COLO668 (cell line): ENCODE measurements around the gene PLCB3.

Source experiments
- DNase-seq: peaks from one replicate; lab custom pipeline; 2025; ENCODE audit not compliant: unreplicated experiment; lab: John Stamatoyannopoulos, UW

PLCB3 gene

DNA sequence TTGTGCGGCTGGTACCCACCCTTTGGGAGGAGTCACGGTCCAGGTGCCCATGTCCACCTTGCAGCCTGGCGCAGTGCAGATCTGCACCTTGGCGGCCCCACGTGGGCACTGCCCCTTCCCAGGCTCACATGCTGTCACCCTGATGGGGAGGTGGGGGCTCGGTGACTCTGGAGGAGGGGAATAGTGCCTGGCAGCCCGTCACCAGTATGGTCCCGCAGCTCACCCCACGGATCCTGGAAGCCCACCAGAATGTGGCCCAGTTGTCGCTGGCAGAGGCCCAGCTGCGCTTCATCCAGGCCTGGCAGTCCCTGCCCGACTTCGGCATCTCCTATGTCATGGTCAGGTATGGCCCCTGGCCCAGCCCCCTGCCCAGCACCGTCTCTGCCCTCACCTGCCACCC lies 30.5 kb upstream of the PLCB3 start:
- DNase-seq: no peak

DNA sequence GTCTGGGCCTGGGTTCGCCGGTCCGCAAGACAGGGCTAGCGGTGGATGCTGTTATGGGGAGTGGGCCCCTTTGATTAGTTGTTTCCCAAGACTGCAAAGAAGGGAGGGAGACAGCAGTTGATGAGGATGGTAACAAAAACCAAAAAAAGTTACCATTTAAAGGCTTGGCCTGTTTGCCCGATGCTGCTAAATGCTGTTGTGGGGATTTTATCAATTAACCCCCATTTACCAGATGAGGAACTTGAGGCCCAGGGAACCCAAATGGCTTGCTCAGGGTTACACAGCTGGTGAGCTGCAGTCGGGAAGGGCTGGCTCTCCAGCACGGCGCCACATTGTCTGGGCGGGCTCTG lies 28.7 kb upstream of the PLCB3 start:
- no peak for DNase-seq

DNA sequence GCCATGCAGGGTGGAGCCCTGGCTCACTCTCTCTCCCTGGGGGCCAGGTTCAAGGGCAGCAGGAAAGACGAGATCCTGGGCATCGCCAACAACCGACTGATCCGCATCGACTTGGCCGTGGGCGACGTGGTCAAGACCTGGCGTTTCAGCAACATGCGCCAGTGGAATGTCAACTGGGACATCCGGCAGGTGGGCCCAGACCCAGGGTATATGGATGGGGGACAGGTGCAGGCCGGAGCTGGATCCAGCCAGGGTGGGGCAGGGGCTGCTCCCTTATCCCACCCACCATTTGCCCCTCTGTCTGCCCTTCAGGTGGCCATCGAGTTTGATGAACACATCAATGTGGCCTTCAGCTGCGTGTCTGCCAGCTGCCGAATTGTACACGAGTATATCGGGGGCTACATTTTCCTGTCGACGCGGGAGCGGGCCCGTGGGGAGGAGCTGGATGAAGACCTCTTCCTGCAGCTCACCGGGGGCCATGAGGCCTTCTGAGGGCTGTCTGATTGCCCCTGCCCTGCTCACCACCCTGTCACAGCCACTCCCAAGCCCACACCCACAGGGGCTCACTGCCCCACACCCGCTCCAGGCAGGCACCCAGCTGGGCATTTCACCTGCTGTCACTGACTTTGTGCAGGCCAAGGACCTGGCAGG lies 28.2 kb upstream of the PLCB3 start:
- DNase-seq: no peak

DNA sequence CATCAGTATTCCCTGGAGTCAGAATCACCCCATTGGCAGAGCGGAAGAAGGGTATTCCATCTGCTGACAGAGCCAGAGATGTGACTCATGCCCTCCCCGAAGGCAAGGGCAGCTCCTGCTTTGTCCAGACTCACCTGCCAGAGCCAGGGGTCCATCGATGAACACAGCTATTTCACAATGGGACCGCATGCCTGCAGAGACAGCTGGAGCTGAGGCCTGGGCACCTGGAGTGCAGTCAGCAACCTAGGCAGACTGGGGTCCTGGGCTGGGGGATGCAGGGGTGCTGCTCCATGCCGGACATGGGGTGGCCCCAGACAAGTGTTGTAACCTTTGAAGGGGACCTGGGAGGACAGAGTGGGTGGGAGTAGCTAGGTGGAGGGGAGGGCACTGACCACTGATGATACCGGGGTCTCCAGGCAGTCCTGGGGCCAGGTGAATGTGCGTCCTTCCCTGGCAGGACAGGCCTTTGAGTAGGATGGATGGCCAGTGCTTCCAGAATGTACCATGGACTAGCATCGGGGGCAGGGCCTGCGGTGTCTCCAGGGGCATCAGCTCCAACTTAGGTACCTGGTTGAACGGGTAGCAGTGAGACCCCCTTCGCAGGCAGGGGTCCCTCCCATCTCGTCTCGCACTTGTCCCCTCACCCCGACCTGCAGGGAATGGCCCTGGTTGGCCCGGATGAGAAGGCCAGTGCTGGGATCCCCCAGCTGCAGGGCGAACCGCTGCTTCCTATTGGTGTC lies 27.0 kb upstream of the PLCB3 start:
- DNase-seq: no peak

DNA sequence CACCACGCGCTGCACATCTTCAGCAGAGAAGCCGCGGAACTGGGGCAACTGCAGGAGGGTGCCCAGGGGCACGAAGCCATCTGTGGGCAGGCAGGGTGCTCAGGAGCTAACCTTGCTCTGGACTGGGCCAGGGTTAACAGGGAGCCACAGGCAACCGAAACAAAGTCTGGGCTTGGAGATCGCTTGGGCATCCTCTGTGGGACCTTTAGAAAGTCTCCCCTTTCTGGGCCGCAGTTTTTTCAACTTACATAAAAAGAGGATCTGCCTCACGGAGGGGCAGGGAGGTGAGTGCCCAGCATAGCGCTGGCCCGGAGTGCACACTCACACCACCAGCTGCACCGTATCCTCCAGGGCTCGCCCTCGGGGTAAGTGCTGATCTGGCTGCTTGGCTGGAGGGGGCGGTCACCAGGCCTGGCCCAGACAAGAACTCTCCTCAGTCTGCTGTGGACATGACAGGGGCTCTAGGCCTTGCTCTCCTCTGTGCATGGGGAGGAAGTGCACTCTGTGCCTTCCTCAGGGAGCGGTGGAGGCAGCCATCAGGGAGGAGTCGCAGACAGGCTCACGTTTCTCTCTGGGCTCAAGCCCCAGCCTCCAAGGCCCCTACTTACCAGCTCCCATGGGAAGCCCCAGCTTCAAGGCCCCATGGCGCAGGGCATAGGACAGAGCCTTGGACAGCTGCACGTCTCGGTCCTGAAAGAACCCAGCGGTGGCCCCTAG lies 26.3 kb upstream of the PLCB3 start:
- peak; percentile 33 for DNase-seq

DNA sequence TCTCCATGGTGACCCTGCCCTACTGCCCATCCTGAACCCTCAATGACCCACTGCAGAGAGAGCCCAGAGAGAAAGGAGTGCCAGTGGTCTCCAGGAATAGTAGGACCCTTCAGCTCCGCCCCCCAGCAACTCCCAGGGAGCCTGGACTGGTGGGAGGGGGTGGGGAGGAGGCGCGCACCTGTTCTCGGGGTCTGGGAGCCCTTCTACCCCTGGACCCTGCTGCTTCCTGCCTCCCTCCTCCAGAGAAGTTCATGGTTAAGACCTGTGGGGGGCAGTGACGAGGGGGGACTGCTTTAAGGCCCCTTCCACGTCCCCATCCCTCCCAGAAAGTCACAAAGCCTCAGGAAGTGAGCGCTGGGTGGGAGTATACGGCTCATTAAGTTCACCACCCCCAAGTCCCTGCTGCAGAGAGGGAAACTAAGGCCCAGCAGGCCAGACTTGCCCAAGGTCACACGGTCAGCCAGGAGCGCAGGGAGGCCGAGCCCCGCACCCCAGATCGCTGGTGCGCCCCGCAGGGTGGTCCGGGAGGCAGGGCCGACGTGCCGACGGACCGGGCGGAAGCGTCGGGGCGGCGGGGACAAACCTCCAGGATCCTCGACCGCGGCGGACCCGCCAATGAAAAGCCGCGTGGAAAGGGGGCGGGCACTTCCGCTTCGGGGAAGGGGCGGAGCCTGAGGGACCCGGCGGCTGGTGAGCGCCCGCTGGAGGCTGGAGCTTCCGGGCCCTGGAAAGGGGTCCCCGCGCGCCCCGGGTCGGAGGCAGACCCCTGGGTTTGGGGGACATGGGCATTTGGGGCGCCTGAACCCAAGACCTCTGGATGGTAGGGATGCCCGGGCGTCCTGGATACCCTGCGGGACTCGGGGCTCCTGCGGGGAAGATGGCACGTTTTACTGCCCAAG lies 25.5 kb upstream of the PLCB3 start, which contains the start of the genes NUDT22 and TRPT1:
Gene NUDT22, plus strand, starts transcription at position 667 of the 899 bp plus-strand sequence. CDS start 379 bp downstream, outside the sequence.
Gene TRPT1, minus strand, starts transcription at position 579 of the 899 bp plus-strand sequence. Its CDS starts 326 bp downstream, at position 253.
- peak; percentile 90 for DNase-seq

DNA sequence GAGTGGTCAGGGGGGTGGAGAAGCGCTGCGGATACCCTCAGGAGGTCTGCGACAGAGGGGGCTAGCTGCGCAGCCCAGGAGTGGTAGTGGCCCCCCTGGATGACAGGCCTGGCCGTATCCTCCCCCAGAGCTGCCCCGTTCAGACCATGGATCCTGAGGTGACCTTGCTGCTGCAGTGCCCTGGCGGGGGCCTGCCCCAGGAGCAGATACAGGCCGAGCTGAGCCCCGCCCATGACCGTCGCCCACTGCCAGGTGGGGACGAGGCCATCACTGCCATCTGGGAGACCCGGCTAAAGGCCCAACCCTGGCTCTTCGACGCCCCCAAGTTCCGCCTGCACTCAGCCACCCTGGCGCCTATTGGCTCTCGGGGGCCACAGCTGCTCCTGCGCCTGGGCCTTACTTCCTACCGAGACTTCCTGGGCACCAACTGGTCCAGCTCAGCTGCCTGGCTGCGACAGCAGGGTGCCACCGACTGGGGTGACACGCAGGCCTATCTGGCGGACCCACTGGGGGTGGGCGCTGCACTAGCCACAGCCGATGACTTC lies 24.8 kb upstream of the PLCB3 start:
- DNase-seq: peak; percentile 79

DNA sequence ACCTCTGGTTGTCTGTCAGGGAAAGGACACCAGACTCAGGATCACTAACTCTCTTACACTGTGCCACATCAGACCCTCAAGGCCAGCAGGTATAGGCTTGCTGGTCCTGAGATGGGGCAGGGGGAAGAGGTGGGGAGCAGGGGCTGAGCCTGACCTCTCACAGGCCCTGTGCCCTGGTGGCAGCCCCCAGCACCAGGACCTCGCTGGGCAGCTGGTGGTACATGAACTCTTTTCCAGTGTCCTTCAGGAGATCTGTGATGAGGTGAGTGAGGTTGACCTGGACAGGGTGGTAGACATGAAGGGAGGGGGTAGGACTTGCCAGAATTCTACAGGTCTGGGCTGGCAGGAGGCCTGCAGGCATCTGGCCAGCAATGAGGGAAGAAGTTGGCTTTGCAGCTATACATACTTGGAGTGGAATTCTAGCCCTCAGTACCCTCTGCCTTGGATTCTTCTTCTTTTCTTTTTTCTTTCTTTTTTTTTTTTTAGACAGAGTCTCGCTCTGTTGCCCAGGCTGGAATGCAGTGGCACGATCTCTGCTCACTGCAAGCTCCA lies 23.8 kb upstream of the PLCB3 start:
- DNase-seq: no peak

DNA sequence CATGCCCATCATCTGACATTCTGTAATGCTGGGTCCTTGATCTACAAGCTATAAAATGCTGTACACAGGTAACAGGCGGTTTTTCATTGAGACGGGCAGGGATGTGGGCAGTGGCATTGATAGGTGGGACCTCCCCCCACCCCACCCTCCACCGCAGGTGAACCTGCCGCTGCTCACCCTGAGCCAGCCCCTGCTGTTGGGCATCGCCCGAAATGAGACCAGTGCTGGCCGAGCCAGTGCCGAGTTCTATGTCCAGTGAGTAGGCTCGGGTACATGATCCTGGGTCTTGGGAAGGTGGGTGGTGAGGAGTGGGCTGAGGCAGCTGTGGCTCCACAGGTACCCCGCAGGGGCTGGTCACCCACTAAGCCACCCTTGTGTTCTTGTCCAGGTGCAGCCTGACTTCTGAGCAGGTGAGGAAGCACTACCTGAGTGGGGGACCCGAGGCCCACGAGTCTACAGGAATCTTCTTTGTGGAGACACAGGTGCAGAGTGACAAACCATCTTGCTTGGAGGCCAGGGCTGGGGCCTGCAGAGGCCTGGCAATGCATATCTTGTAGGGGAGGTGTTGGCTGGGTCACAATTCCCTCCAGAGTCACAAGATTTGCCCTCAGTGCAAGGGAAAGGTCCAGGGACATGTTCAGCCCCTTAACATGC lies 22.1 kb upstream of the PLCB3 start:
- DNase-seq: no peak

DNA sequence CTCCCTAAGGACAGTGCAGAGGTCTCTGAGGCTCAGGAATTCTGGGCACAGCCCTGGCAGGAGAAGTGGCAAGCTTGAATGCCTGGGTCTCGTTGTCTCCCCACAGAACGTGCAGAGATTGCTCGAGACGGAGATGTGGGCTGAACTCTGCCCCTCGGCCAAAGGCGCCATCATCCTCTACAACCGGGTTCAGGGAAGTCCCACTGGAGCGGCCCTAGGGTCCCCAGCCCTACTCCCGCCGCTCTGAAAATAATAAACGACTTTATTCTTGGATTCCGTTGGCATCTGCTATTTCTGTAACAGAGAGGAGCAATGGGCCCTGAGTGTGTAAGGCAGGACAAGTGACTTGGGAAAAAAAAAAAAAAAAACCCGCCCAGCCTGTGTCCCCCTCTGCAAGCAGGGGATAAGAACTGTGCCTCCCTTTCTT lies 21.6 kb upstream of the PLCB3 start:
- DNase-seq: no peak

DNA sequence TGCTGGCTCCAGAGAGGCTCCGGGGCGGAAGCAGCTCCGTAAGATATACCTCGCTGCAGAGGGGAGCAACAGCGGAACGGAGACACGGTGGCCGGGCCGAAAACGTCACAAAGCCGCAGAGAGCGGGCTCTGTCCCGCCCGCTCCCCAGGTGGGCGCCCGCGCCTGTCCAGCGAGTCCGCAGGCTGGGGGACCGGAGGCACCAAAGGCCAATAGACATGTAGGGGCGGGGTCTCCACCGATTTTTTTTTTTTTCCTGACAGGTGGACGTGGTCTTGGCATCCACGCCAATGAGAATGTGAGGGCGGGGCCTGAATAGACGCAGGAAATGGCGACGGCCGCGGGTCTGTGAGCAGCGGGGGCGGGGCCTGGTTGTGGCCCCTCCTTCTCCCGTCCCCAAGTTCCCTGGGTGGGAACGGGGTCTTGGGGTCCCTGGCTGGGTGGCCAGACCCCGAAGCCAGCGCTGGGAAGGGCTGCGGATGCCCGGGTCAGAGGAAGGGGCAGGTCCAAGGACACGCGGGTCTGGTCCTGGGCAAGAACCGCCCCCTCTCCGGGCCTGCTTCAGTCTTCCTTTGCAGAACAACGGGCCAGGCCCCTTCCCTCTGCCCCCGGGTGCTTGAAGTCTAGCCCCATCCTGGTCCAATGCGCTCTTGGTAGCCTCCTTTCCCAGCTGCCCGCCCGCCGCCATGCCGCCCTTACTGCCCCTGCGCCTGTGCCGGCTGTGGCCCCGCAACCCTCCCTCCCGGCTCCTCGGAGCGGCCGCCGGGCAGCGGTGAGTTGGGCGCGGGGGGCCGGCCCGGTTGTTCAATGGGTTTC lies 21.0 kb upstream of the PLCB3 start, which contains the start of gene DNAJC4:
Gene DNAJC4, plus strand, starts transcription at position 378 of the 814 bp plus-strand sequence. Its CDS starts 307 bp downstream, at position 685.
- DNase-seq: peak; percentile 94

DNA sequence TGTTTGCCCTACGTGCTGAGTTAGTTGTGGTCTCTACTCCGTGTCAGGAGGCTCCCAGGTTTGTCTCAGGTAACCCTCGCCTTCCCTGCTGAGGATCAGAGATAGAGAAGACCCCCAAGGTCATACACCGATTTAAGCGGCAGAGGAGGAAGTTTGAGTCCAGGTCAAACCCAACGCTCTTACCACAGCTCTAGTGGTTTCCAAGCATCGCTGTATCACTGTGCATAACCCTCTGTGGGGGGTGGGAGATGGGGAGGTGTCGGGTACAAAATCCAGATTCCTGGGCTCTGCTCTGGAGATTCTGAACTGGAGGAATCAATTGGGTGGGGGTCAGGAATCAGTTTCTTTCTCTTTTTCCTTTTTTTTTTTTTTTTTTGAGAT lies 20.4 kb upstream of the PLCB3 start:
- DNase-seq: no peak

DNA sequence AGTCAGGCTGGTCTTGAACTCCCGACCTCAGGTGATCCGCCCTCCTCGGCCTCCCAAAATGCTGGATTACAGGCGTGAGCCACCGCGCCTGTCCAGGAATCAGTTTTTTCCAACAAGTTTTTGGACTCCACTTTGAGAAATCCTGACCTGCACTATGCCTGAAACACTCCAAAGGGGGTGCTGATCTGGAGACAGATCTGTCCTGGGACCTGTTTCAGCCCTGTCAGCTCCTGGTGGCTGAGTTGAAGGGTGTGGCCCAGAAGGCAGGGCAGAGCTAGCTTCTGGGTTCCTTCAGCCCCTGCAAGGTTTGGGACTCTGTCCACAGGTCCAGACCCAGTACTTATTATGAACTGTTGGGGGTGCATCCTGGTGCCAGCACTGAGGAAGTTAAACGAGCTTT lies 19.8 kb upstream of the PLCB3 start:
- no peak for DNase-seq

DNA sequence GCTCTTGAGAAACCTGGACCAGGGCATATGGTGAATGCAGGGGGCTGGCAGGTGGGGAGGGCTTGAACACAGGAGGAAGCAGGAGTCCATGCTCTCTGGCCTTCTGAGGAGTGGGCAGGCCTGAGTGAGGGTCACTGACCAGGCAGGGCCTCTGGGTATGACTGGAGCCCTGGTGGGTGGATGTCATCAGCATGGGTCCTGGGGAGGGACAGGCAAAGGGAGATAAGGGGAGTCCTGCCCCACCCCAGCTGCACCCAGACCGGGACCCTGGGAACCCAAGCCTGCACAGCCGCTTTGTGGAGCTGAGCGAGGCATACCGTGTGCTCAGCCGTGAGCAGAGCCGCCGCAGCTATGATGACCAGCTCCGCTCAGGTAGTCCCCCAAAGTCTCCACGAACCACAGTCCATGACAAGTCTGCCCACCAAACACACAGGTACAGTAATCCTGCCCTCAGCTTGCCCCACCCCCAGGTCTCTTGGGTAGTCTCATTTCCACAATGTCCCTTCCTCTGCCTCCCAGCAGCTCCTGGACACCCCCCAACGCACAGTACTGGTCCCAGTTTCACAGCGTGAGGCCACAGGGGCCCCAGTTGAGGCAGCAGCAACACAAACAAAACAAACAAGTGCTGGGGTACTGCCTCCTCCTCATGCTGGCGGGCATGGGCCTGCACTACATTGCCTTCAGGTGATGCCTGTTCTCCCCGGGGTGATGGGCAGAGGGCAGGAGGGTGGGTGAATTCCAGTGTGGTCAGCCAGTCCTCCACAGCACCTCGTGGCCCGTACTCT lies 19.0 kb upstream of the PLCB3 start:
- DNase-seq: no peak

DNA sequence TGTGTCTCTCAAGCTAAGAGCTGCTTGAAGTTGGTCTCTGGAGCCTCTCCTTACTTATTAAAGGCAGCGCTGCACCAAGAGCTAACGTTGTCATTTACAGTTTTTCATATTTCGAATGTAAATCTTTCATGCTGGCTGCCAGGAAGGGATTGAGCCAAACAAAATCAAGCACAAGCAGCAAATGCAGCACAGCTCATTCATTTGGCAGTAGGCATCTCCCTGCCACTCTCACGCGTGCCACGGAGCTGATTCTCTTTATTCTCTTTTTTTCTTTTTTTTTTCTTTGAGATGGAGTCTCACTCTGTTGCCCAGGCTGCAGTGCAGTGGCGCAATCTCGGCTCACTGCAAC lies 18.4 kb upstream of the PLCB3 start:
- DNase-seq: no peak

DNA sequence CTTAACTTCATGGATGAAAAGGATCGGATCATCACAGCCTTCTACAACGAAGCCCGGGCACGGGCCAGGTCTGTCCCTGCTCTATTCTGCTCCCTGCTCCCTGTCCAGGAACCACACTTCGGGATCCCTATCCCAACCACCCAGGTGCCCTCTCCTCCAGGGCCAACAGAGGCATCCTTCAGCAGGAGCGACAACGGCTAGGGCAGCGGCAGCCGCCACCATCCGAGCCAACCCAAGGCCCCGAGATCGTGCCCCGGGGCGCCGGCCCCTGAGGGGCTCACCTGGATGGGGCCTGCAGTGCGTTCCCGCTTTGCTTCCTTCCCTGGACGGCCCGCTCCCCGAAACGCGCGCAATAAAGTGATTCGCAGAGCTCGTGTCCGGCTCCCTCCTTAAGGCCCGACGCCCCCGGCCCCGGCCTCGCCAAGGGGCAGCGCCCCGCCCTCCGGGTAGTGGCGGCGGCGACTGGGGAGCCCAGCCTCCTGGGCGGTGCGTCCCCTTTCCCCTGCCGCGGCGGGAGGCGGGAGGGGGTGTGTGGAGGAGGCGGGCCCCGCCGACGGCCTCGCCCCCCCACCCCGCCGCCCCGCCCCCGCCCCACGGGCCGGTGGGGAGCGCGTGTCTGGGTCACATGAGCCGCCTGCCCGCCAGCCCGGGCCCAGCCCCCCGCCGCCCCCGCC lies 17.3 kb upstream of the PLCB3 start, which contains the start of gene VEGFB:
Gene VEGFB, plus strand, starts transcription at position 672 of the 674 bp plus-strand sequence. CDS start 250 bp downstream, outside the sequence.
- peak; percentile 77 for DNase-seq

DNA sequence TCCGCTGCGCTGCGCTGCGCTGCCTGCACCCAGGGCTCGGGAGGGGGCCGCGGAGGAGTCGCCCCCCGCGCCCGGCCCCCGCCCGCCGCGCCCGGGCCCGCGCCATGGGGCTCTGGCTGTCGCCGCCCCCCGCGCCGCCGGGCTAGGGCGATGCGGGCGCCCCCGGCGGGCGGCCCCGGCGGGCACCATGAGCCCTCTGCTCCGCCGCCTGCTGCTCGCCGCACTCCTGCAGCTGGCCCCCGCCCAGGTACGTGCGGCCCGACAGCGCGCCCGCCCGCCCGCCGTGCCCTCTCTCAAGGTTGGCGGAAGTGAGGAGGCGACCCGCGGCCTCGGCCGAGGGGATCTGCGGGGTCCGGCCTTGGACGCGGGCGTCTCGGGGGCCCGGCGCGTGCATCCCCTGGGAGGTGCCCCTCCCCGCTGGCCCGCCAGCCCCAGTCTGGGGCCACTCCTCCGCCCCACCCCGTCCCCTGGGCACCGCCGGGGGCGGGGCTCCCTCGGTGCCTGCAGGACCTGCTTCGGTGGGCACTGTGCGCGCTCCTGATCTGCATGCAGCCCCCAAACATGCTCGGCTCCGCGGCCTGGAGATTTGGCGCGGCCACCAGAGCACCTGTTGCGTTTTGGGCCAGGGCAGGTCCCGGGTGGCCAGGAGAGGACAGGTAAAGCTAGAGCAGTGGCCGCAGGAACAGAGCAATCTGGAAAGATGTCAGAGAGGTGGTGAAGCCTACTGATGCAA lies 16.5 kb upstream of the PLCB3 start:
- DNase-seq: peak; percentile 84
